NCI-H1092 (cell line): ENCODE measurements around the gene KBTBD3.
"Not testable (repeated sequence)": the region's sequence is repeated elsewhere in the genome, so short reads cannot be mapped to it uniquely, and the experiment has no call there.

Experiments used
- DNase-seq: peaks from one replicate; lab custom pipeline; 2025; lab: John Stamatoyannopoulos, UW

KBTBD3 gene

GRCh38 chr11:106011481-106011880 is 65.7 kb downstream of the KBTBD3 start:
- no peak for DNase-seq

GRCh38 chr11:106003094-106003493 is 74.1 kb downstream of the KBTBD3 start:
- DNase-seq = not testable (repeated sequence)

GRCh38 chr11:106001304-106002012 is 75.7 kb downstream of the KBTBD3 start:
- DNase-seq = no peak
